HL-60/S4 (cell line): Measurements from ENCODE around the gene ZFYVE28.

ENCODE experiments used
- in situ Hi-C: fragments of 300-500 bp; cut with MboI; formaldehyde crosslinking; loops from 2 replicates; pipeline ENCODE4 v1.14.3; 2022; ENCODE audit warnings: low sequenced_read_pairs

Gene ZFYVE28

DNA sequence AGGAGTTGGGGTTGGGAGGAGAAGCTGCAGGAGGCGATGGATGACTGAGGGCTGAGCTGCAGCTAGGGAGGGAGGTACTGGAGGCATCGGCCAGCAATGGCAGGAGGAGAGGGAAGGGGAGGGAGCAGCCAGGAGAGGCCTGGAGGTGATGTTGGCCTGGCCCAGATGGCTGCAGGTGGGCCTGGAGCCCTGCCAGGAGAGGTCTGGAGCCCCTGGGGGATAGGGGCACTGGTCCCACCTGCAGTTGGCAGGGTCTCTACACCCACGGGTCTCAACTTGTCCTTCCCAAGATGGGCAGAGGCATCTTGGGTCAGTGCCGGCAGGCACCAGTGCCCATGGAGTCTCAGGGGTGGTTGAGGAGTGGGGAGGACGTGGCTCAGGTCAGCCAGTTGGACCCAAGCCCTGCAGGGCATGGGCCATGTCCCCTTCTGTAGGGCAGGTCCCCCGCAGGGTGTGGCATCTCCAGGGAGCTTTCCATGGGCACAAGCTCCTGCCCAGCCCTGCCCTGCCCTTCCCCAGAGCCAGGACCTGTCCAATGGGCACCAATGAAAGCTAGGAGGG, 153.9 kb downstream of the ZFYVE28 start:
- in situ Hi-C loops: no loop called here

DNA sequence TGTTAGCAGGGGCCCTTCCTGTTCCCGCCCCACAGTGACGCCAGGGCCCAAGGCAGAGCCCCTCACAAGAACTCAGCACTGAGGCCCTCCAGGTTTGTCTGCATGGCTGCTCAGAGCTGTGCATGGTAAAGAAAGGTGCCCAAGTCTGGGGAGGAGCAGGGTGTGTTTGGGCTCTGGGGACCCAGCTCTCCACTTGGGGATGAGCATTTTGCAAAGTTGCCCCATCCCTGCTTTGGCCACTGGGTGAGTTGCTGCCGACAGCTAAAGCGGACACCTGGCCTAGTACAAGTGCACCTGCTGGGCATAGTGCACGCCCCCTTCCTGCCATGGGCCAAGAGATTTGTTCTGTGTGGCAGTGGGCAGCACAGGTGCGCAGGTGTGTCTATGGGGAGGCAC, 154.5 kb downstream of the ZFYVE28 start:
- in situ Hi-C loops: no loop called here

DNA sequence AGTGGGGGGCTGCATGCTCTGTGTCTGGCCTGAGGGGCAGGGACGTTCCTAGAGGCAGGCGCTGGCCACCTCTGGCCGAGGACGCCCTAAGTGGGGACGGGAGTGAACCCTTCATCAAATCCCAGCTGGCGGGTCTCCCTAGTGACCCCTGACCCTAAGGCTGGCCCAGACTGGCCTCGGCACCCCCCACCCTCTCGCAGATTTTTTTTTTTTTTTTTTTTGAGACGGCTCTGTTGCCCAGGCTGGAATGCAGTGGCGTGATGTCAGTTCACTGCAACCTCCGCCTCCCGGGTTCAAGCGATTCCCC, 155.5 kb downstream of the ZFYVE28 start:
- in situ Hi-C loops: no loop called here

DNA sequence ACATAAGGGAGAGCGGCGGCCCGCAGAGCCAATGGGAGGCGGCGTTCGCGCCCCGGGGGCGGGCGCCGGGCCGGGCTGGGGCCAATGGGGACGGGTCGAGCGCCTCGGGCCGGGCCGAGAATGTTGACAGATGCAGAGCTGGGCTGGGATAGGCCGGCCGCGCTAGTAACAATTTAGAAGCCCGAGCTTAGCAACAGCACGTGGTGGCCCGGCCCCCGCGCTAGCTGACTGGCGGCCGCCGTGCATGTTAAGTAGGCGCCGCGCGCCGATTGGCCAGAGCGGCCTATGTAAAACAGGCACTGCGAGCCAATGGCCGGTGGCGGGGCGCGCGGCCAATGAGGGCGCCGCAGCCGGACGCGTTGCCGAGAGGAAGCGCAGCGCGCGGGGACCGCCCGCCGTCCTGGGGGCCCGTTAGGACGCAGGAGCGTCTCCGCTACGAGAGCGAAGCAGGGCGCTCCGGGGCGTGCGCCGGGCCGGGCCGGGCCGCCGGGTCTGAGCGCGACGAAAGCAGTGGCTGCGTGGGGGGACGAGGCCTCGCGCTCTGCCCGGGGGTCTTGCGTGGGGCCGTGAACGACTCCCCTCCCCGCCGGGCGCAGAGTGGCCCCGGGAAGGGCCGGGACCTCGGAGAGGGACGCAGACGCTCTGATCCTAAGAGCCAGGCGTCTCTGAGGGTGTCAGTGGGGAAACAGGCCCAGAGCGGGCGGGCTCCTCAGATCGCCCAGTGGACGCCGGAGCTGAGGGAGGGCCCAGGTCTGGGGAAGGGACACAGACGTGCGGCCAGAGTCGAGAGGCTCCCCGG, 156.1 kb downstream of the ZFYVE28 start:
- in situ Hi-C loops: no loop called here

DNA sequence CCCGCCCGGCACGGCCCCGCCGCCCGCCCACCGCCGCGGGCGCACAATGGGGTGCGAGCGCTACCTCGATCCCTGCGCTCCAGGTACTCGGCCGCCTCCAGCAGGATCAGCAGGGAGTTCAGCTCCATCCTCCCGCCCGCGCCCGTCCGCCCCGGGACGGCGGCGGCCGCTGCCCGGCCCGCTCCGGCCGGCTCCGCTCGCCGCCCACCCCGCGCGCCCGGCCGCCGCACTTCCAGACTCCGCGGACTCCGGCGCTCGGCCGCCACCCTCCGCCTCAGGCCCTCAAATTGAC, 156.6 kb downstream of the ZFYVE28 start, which contains the start of gene MXD4:
MXD4 (minus strand) TSS at position 257 of the 292 bp plus-strand sequence; CDS start at position 128, 129 bp downstream.
- in situ Hi-C loops: no loop called here

DNA sequence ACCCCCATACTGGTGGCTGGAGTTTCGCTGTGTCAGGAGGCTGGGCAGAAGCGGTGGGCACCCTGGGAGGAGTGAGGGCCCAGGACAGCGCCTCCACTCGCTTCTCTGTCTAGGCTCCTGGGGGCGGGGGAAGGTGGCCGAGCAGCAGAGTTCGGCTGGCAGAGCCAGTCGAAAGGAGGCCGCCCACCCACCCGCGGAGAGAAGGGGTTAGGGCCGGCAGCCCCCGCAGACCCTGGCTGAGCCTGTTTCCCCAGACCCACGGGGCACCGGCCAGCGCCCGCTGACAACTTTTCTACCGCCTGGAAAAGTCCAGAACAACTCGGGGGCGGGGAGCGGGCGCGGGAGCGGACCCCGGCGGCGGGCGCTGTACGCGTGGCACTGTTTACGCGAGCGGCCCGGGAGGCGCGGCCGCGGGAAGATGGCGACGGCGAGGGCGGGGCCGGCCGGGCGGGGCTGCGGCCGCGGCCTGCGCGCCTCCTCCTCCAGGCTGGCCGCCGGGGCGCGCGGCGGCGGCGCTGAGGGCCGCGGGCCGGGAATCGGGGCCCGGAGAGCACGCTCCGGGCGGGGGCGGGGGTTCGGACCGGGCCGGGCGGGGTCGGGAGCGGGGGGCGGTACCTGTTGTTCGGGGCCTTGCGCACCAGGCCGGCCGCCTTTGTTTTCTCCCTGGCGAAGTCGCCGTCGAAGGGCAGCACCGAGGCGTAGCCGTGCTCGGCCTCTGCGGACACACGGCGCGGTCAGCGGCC, 157.2 kb downstream of the ZFYVE28 start:
- in situ Hi-C loops: no loop called here

DNA sequence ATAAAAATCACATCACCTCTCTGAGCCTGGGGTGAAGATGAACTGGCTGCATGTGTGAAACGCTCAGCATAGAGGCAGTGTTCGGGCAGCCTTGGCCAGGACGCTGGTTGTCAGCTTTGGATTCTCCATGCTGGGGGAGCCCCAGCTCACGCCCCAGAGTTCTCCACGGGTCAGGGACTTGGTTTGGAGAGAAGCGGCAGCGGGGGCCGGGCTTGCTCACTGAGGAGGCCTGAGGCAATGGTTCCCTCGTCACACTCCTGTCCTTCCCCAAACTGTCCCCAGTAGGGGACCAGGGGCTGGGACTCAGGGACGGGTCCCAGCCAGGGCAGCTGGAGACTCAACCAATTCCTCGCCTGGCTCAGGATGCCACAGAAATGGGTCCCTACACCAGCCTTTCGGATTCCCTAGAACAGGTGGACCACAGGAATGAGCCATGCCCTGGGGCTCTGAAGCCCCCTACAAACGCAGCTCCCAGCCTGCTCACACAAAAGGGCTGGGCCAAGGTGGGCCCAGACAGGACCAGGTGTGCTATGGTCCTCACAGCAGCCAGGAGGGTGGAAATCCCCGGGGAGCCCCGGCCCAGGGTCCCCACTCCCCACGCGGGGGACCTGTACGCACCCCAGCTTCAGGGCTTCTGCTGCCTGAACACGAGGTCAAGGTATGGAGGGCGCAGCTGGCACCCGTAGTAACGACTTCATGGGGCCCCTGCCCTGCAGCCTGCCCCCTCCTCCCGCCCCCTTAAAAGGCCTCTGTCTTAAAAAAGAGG, 157.9 kb downstream of the ZFYVE28 start:
- in situ Hi-C loops: no loop called here

DNA sequence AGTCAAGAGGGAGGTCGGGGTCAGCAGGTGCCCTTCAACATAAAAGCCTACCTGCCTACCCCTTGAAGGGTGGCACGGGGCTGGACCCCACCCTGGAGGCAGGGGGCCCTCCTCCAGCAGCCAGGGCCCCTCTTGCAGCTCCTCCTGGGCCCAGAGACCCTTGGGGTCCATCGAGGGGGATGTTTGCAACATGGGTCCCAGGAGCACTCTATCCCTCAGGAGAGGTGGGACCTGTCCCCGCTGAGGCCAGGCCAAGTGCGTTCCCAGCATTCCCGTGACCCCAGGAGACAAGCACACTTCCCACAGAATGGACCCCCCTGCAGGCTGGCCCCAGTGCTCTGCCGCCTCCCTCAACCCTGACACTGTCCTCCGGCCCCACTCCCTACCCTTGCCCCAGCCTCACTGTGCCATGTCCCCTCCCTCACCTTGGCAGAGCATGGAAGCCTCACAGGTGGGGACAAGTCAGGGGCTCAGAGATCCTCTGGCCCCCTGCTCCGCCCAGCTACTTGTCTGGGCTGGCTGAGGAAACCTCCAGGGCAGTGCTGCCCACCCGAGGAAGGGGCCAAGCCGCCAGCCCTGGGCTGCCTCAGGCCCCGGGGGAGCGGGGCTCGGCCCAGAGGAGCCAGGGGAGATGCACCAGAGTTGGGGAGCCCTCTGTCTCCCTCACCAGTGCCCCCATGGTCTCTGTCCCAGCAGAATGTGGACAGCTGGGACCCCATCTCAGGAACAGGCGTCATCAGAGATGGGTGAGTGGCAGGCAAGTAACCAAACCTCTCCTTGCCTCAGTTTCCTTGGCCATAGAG, 158.7 kb downstream of the ZFYVE28 start:
- in situ Hi-C loops: no loop called here

DNA sequence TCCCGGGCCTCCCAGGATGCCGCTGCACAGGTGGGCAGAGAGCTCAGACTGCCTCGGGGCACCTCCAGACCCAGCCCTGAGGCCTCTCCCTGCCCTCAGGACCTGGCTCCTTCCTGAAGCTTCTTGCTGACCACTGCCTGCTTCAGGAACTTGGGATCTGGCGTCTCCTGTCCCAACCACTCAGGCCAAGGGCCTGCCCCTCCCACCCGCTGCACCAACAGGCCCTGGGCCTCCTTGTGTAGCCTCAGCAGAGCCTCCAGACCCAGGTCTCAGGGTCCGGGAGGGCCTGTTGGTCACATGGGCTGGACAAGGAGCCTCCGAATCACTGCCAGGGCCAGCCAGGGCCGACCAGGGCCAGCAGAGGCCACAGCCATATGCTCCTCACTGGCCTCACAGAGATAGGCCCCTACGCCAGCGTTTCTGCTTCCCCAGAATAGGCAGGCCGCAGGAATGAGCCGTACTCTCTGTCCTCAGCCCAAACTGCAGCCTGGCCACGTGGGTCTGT, 159.4 kb downstream of the ZFYVE28 start:
- in situ Hi-C loops: no loop called here

DNA sequence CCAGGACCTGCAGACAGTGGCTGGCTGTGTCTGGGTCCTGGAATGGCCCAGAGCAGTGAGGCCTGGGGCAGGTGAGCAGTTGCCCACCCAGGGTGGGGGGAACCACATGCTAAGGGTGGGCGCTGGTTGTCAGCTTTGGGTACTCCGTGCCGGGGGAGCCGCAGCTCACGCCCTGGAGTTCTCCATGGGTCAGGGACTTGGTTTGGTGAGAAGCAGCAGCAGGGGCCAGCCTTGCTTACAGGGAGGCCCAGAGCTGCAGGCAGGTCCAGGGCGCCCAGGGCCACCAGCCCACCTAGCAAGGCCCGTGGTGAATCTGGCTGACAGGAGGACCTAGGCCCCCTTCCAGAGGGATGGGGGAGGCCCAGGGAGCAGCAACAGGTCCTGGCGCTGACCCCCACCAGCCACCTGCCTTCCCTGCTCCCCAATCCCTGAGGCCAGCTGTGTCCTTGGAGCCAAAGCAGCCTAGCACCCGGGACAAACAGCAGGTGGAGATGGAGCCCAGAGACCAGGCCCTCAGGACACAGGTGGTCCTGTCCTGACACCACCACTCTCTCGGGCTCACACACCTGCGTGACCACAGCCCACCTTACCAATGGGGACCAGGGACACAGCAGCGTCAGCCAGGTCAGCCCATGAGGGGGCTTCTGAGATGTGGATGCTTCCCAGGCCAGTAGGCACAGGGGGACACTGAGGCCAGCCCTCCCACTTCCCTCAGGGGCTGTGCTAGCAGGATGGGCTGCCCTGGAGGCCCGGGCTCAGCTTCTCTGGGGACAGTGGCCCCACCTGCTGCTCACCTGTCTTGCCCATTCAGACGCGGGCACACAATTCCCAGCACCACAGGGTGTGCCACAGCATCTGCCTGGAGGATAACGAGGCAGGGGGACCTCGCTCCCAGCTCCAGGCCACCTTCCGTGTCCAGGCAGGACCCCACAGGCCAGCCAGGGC, 160.1 kb downstream of the ZFYVE28 start:
- in situ Hi-C loops: no loop called here

DNA sequence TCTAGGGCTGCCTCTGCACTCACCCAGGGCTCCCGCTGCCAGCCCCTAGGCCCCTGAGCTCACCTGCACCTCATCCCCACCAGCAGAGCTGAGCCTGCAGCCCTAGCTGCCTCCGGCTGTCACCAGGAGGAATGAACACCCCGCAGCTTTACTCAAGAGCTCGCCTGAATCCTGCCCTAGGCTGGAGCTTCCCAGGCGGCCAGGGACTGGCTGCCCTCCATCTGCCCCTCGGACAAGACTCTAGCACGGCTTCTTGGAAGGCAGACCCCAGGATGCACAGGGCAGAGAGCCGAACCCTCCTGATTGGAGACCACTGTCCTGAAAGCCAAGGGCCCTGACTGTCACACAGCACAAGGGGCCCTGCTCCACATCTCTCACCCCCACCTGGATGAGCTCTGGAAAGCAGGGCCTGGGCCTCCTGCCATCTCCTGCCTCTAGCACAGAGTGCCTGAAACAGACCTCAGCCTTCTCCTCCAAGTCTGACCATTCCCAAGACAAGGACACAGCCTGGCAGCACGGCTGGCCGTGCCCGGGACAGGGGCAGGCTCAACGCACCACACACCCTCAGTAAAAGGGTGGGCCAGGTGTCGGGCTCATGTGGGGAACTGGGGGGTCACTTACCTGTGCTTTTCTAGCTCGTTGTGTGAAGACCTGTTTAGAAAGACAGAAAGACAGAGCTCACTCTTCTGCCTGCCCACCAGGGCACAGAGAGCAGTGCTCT, 160.9 kb downstream of the ZFYVE28 start:
- in situ Hi-C loops: no loop called here

DNA sequence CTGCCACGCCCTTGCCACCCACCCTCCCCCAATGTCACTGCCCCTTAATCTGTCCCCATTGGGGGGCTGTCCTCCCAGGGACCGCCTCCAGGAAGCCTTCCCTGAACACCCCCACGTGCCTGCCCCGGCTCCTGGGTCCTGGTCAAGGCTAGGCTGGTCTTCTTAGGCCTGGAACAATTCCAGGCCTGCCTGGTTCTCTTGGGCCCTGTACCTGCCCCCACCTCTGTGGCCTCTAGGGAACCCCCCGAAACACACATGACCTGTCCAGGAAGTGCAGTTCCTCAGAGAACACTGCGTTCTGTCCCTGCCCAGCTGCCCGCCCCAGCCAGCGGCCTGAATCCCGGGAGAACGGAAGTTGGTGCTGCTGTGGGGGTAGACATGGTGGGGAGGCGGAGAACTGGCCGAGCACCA, 161.7 kb downstream of the ZFYVE28 start:
- in situ Hi-C loops: no loop called here

DNA sequence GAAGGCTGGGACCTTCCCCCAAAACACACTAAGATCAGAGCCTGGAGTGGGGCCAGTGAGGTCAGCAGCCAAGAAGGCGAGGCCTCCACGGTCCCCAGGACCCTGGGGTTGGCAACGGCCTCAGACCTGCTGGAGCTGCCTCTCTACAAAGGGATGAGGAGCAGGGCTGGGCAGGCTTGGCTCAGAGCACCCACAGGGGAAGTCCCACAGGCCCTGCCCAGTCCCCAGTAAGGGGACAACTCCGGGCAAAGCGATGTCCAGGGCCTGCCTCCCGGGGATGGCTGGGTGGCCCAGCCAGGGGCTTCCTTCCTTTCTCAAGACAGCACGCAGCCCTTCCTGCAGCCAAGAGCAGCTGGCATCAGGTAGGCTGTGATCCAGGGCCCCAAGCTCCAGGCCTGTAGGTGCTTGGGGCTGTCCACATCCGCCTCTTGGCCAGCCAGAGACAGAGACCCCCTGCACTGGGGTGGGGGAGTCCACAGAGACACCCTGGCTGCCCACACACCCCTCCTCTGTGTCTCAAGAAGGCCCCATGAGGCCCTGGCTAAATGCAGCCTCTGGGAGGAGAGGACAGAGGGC, 162.2 kb downstream of the ZFYVE28 start:
- in situ Hi-C loops: no loop called here

DNA sequence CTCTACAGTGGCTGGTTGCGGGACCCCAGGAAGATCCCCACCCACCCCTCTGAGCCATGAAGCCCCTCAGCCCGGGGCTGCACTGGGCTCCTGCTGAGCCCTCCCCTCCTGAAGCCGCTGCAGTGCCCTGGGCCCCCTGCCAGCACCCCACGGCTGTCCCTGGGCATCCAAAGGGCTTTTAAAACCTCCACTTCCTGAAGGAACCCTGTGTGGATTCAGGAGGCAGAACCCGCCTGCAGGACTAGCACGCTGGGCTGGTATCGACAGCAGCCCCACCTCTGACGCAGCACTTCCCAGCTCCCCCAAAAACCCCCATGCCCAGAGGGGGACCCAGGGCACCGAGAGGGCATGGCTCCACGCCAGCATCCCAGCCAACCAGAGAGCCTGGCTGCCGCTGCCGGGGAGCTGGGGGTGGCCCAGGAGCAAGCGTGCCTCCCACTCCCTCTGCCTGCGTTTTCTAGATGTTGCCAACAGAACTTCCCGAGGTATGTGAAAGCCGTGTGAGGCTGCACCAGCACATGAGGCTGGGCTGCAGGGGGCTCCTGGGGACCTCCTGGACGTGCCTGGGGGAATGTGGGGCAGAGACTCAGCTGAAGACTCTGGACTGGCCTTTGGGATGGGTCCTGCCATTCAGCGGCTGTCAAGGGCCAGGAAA, 162.8 kb downstream of the ZFYVE28 start:
- in situ Hi-C loops: no loop called here

DNA sequence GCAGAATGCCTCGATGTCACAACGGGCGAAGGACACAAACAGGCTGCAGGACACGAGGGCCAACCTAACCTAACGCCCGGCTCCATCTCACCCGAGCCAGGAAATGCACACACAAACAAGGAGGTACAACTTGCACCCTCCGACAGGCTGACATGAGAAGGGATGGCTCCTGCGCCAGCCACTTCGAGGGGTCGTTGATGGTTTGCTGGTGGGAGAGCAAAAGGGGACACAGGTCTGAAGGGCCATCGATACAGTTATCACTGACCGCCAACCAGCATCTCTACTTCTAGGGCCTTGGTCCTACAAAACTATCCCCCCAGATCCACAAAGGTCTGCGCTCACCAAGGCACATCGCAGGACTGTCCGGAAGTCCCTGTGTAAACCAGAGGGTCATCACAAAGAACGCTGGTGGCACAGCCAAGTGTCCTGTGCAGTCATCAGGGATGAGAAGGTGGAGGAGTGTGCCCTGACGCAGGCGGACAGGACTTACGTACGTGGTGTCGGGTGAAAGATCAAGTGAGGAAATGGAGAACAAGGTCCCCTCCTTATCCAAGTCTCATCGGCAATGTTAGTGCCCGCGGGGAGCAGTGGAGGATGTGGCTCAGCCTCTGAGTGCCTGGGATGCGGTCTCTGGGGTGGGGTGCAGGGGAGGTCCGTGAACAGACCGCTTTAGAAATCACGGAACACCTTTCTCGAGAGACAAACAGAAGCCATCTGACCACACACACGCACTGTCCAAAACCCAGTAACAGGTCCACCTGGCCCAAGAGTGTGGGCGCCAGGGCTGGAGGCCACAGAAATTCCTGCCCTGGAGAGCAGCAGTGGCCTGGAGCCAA, 163.6 kb downstream of the ZFYVE28 start:
- in situ Hi-C loops: no loop called here

DNA sequence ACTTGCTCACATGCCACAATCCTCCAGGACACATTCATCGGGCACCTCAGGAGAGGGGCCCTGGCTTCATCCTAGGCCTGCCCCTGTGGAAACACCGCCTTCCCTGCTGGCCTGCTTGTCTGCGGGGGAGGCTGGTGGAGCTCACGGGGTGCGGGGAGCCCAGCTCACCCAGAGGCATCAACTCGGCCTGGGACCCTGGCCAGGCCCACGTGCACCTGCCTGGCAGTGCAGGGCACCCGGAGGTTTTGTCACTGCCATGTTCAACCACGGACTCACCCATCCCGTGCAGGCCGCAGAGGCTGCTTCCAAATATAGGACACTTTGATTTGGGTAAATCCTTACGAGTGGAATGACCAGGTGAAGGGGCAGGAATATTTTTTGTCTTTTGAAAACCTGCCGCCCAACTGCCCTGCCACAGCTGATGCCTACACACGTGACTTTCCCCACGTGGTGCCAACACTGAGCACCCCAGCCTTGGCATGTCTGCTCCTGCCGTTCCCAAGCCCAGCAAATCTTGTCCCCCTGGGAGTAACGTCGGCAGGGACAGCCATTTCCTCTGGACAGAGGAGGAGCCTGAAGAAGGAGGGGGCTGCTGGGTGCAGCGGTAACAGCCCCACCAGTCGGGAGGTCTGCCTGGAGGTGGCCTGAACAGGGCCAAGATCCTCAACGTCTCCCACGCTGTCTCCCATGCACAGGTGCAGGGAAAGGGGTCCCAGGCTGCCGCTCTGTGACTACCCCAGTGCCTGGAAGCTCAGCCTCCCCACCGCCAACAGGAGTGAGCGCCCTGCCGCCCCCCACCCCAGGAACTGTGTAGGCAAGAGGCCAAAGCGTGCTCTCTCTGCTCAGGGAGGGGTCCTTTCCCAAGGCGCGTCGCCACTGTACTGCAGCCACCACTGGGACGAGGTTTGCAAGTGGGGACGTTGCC, 165.0 kb downstream of the ZFYVE28 start:
- in situ Hi-C loops: no loop called here
